Measurements from ENCODE around the gene SEM1.

GRCh38 chr7:96663457-96663856 lies 46.2 kb downstream of the SEM1 start:
- TF ChIP-seq, protein P1, sequence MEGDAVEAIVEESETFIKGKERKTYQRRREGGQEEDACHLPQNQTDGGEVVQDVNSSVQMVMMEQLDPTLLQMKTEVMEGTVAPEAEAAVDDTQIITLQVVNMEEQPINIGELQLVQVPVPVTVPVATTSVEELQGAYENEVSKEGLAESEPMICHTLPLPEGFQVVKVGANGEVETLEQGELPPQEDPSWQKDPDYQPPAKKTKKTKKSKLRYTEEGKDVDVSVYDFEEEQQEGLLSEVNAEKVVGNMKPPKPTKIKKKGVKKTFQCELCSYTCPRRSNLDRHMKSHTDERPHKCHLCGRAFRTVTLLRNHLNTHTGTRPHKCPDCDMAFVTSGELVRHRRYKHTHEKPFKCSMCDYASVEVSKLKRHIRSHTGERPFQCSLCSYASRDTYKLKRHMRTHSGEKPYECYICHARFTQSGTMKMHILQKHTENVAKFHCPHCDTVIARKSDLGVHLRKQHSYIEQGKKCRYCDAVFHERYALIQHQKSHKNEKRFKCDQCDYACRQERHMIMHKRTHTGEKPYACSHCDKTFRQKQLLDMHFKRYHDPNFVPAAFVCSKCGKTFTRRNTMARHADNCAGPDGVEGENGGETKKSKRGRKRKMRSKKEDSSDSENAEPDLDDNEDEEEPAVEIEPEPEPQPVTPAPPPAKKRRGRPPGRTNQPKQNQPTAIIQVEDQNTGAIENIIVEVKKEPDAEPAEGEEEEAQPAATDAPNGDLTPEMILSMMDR (IDR thresholded peaks at IDR 0.05) = no peak
- TF ChIP-seq ETV6 (CRISPR knock-in tag; IDR thresholded peaks at IDR 0.05) (no peak), ATF3 (CRISPR knock-in tag; conservative IDR thresholded peaks at IDR 0.05) (no peak)
- TF ChIP-seq, protein P2, sequence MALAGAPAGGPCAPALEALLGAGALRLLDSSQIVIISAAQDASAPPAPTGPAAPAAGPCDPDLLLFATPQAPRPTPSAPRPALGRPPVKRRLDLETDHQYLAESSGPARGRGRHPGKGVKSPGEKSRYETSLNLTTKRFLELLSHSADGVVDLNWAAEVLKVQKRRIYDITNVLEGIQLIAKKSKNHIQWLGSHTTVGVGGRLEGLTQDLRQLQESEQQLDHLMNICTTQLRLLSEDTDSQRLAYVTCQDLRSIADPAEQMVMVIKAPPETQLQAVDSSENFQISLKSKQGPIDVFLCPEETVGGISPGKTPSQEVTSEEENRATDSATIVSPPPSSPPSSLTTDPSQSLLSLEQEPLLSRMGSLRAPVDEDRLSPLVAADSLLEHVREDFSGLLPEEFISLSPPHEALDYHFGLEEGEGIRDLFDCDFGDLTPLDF (CRISPR knock-in tag; IDR thresholded peaks at IDR 0.05) = no peak

All from WTC11 (cell line).